ENCODE measurements around the gene EYA2.

DNA sequence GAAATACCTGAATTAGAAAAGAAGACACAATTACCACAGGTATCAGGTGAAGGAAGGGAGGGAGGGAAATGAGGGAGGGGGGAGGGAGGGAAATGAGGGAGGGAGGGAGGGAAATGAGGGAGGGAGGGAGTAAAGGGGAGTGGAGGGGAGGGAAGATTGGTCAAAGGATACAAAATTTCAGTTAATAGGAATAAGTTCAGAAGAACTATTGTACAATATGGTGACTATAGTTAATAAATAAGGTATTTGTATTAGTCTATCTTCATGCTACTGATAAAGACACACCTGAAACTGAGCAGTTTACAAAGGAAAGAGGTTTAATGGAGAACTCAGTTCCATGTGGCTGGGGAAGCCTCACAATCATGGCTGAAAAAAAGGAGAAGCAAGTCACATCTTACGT, 185.7 kb downstream of the EYA2 start:
- TF ChIP-seq, protein P1, sequence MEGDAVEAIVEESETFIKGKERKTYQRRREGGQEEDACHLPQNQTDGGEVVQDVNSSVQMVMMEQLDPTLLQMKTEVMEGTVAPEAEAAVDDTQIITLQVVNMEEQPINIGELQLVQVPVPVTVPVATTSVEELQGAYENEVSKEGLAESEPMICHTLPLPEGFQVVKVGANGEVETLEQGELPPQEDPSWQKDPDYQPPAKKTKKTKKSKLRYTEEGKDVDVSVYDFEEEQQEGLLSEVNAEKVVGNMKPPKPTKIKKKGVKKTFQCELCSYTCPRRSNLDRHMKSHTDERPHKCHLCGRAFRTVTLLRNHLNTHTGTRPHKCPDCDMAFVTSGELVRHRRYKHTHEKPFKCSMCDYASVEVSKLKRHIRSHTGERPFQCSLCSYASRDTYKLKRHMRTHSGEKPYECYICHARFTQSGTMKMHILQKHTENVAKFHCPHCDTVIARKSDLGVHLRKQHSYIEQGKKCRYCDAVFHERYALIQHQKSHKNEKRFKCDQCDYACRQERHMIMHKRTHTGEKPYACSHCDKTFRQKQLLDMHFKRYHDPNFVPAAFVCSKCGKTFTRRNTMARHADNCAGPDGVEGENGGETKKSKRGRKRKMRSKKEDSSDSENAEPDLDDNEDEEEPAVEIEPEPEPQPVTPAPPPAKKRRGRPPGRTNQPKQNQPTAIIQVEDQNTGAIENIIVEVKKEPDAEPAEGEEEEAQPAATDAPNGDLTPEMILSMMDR (optimal IDR thresholded peaks at IDR 0.05 in 1 of 3, IDR thresholded peaks at IDR 0.05 in 1 of 3, conservative IDR thresholded peaks at IDR 0.05 in 1 of 3; ENCODE audit: extremely low read depth in 1 of 3, insufficient read depth in 2 of 3, low read length in 3 of 3) = no peak
- TF ChIP-seq EZH2 (IDR thresholded peaks at IDR 0.05; ENCODE audit: low read length) = no peak
